Right renal cortex interstitium (tissue), 3 donors: ENCODE measurements around the gene ARHGEF6. TPM values are rescaled to one million over a fixed set of nuclear protein-coding genes. Genes with fewer than 3 reads are reported as not detected.

Source experiments
- DNase-seq, 3 donors: peaks; one replicate each; pipeline ENCODE4 v3.0.0-alpha.2; 2013; ENCODE audit warnings: low read depth in 3 of 3, low spot score in 2 of 3
- polyA plus RNA-seq, 3 donors: library from polyadenylated mRNA; unstranded; fragments of 120-200 nt; gene quantifications; one replicate each; pipeline ENCODE4 v1.2.1, GENCODE V29; 2013; ENCODE audit not compliant: insufficient read length in 3 of 3

Gene ARHGEF6
- polyA plus RNA-seq, 3 donors, result 12.0 to 14.4 (median 14.3) TPM

DNA sequence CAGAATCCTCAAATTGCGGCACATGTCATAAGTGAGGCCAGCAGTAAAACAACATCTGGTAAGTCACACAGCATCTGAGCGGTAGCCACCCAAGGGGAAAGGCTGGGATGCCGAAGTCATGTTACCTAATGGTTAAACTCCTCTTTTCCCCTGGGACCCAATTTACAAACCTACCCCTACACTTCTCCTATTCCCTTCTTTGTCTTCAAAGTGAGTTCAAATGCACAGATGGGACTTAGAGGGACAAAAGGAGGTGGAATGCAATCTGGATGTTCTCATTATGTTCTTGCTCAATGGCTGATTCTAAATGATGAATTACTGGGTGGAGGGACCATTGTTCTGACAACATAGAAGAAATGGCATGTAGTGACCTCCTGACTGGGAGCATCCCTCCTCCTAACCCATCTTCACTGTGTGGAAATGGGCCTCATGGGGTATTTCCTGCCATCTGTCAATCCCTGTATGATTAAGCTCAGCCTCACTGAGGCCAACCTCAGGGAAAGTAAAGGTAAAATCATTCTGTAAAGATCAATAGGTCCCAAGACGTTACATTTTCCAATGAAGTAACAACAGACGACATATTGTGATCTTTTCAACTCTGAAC, 124.3 kb downstream of the ARHGEF6 start:
- no peak for DNase-seq

DNA sequence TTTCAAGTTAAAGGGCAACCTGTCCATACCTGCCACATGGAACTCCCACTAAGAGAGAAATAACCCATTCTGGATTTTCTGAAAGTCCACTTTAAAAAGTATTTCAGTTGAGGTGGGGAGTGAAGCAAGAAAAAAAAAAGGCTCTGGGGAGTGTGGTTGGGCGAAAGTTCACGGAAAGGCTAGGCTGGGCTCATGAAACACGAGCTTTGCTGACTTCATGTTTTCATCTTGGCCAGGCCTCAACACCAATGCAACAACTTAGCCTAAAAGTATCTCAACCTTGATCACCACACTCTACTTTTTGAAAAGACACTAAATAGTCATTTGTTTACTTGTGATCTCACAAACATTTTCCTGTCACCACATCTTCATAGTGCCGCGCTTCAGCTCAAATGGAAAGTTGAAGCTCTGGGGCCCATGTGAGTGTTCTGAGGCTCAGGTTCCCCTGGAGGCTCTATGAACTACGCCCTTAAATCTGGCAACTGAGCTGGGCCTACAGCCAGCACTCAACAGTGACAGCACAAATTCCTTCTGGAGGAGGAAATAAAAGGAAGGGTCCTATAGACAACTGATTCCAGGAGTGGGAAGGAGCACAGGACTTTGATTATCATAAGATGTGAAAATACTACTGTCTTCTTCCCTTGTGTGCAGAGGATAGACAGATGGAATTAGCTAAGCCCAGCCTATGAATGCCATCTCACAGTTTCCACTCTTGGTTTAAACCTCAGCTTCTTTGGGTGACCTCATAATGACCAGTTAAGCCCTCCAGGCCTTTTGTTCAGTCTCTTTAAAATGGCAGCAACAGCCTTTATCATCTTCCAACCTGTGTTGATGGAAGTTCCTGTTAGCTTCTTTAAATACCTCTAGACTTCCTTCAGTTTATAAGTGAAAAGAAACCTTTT, 127.7 kb downstream of the ARHGEF6 start:
- no peak for DNase-seq

DNA sequence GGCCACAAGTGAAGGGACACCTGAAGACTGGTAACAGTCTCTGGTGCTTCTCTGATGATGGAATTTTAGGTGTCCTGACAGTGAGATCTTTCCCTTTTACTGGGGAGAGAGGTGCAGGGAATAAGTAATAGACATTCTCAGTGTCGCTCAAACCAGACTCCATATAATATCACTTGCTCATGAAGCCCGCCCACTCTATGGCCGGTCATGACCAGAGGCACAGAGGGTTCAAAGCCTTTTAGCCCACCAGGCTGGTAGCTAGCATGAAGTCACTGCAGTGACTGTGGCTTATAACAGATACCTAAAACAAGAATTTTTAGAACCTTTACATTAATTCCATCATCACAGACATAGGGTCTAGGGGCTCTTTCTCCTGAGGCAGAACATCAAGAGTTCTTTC, 129.9 kb downstream of the ARHGEF6 start:
- no peak for DNase-seq

DNA sequence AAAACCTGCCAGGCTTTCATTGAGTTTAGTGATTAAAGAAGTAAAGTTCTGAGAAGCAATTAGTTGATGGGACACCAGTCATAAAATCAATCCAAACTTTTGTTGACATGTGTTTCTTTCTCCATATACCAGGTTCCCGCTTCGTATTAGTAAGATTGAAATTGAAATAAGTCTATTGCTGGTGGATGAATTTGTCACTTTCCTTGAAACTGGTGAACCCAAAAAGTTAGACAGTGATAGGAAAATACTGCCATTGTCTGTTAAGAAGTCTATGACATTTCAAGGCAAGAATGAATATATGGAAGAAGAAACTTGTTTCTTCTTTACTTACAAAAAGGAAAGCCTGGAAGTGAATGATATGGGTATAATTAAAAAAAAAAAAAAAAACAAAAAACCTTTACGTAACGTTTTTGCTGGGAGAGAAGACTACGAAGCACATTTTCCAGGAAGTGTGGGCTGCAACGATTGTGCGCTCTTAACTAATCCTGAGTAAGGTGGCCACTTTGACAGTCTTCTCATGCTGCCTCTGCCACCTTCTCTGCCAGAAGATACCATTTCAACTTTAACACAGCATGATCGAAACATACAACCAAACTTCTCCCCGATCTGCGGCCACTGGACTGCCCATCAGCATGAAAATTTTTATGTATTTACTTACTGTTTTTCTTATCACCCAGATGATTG, 132.9 kb downstream of the ARHGEF6 start, which contains the start of gene CD40LG:
CD40LG (plus strand) TSS at position 482 of the 684 bp plus-strand sequence; CDS start at position 573, 91 bp downstream.
- DNase-seq, result no peak

DNA sequence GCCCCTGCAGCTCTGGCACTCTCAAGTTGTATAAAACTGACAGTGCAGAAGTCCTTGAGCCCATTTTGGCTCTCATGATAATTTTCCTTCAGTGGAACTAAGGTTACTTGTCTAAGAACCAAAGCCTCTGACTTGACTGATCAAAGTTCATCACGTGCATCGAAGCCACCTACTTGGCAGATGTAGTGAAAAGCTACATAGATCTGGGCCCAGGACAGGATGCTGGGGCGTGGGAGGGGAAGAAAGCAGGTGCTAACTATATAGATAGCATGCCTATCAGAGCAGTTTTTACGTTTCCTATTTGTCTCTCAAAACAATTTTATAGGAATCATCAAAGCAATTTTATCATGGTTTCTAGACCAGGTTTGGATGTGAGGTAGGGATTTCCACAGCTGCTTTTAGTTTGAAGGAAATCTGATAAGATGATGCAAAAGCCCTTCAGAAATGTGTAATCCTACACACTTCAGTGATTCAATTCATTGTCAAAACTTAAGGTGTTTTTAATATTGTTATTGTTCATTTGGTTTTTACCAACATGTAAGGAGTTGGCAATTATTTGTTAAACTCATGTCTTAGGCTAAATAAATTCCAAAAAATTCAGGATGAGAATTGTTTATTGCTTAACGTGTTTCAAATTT, 134.0 kb downstream of the ARHGEF6 start:
- no peak for DNase-seq

DNA sequence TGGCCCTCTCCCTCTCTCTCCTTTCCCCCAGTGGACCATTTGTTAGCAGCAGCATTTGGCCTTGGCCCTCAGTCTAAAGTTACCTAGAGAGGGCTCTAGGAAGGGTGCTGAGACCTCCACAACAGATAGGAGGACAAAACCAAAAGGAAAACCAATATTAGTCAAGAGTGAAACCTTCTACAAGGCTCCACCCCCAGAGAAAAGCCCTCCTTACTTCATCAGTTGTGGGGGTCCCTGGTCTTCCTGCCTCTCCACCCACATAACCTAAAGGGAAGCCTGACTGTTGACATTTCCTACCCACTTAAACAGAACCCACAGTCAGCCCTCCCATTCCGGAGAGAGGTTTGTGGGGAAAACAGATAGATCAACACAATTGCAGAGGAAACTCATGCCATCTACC, 137.5 kb downstream of the ARHGEF6 start:
- no peak for DNase-seq

DNA sequence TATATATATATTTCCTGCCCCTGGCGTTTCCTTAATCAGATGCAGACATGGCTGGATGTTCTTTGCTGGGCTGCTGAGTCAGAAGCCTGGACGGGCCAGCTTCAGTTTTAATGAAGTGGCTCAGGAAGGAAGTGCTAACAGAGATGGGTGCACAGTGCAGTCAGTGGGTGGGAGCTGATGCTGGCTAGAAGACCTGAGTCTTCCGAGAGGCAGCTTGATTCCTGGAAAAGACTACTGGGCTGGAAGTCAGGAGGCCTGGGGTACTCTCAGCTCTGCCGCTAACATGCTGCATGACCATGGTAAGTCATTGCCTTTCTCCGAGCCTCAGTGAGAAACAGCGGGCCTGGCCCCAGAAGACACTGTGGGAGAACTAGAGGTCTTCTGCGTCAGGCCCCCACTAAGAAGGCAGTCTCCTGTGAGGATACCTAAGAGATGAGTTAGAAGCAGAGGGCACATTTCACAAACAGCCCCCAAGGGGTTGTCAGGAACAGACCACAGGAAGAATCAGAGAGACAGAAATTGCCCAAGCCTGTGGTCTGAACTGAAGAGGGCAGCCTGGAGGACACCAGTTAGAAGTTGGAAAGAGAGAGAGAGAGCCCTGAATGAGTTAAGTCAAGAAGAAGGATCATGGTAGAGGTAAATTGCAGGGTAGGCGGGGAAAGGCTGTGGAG, 141.1 kb downstream of the ARHGEF6 start:
- no peak for DNase-seq

DNA sequence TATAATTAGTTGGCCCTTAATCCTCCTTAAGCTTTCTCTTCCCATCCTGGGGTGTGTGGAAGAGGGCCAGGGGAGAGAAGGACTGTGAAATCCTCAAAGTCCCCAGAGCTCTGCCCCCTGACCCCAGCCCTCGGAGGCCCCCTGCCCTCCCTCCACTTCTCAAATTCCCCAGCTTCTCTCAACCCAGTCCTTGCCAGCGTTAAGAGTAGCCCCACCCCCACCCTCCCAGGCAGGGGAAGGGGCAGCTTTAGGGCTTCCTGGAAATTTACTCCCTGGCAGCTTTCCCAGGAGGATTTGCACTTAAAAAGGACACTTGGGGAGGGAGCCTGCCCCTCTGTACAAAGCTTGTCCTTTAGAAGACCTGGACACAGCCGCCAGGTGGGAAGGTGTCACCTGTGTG, 144.6 kb downstream of the ARHGEF6 start:
- DNase-seq, result peak in 2 of 3 donors; percentile 2 to 7

DNA sequence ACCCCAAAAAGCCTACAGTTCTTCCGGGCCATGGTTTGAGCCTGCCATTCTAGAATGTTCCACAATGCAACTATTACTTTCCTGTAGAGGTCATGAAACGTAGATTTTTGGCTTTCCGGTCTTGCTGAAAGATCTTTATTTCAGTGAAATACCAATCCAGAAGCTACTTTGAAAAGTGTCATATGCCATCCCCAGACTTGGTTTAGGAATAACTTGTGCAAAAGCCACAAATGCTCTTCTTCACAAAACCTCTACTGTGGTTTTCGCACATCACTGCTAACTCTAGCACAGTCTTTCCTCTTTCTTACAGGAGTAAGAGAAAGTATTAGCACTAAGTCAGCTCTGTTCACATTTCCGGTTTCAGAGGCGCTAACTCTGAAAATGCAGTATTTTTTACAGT, 145.5 kb downstream of the ARHGEF6 start:
- no peak for DNase-seq

DNA sequence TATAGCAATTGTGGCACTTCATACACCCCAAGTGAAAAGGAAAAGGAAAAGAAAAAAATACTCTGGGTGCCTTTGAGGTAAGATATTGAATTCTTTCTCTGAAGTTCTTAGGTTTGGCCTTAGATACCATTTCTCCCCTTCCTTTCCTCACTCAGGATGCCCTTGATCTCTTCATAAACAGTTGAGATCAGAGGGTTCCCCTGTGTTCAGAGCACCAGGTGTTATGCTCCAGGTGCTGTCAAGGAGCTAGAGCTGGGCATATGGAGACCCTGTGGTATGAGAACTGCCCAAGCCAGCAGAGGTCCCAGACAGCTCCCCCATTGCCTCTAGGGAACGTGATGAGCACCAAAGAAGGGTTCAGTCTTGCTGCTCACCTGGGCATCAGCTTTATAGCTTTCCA, 149.9 kb downstream of the ARHGEF6 start:
- no peak for DNase-seq

DNA sequence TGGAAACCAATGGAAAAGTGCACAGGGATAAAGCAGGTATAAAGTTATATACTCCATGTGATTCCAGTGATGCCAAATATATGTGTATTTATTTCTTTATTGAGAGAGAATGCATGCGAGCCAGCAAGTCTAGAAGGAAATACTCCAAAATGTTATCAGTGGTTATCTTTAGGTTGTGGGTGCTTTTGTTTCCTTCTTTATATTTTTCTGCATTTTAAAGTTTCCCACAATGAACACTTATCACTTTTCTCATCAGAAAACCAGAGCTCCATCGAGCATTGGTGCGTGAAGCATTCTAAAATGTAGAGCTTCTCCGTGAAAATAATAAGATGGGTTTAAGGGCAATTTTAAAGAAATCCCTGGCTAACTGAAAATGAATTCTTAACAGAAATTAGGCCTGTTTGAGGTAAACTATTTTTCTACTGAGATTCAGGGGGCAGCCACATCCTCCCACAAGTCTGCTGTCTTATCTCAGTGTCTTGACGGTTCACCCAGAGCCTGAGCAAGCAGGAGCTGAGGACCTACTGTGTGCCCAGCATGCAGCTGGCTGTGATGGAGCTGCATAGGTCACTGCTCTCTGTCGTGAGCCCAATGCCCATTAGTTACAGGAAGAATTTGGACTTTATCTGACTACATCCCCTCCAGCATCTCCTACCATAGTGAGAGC, 151.5 kb downstream of the ARHGEF6 start:
- no peak for DNase-seq

DNA sequence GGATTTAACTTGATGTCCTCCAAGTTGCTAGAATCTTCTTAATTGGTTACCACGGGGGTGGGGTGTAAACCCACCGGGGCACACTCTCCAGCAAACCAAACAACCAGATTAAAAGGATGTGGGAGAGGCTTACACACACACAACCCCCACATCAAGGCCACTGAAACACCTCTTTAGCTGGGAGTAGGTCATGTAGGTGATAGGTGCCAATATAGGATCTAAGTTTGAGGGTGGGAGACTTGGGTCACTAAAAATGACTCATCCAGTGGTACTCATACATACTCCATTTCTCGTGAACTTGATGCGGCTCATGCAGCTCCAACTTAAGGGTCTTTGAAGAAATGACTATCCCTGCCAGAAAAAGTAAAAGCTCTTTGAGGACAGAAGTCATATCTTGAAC, 153.3 kb downstream of the ARHGEF6 start:
- DNase-seq, result no peak

DNA sequence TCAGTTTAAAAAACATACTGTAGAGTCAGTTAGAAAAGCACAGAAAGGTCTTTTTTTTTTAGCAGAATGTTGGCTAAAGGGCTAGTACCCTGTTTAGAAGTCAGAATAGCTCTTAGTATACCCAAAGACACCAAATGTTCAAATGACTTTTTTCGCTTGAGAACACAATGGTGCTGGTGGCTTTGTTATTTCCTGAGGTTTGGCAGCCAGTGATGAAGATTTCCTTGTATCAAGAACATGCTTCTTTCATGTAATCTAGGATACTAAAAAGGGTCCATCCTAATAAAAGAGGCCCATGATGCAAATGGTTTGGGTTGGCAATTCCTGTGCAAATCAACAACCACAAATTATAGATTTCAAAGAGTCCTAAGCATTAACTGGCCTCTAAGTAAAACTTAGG, 153.8 kb downstream of the ARHGEF6 start:
- DNase-seq, result no peak

DNA sequence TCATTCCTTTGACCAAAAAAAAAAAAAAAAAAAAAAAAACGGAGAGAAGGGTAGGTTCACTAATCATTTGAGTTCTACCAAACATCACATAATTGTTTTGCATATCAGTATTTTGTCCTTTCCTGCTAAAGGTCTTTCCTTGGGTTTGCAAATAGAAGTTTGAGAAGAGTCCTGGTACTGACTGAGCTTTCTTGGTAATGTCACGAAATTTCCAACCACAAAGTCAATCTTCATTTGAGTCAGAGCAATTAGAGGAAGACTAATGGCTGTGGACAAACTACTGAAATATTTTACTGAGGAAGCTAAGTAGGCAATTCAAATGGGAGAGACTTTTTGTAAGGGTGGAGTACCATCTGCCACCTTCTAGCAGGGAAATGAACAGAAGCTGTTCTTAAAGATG, 154.5 kb downstream of the ARHGEF6 start:
- no peak for DNase-seq

DNA sequence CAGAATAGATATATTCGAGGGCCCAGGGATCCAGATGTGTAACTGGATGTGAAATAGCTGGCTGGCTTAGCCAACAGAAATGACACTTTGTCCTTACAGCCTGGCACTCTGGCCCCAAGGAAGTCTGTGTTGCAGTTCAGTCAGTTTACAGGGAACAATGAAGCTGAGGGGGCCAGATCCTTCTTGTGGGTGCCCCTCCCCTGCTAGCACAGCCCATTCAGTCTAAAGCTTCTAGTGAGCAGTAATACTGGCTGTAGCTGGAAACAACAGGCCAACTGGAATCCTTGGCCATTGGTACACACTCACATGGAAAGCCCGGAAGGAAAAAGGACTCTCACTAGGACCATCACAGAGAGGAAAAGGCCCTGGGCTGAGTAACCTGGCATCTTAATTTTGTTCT, 155.5 kb downstream of the ARHGEF6 start:
- no peak for DNase-seq

DNA sequence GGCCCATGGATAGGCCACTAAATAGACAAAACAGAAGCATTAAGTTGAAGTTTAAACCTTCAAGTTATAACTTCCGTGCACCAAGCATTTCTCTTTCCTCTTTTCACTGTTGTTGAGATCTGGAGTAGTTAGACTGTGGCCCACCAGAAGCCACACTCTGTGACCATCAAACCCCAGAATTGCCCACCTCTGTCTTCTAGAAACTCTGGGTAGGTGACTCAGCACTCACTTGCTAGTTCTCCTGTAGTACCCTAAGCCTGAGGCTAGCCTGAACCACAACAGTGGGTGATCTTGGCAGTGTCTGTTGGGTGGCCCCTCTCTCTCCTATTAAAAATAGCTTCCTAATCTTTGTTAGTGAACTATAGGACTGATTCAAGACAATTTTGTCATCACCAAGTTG, 157.3 kb downstream of the ARHGEF6 start:
- no peak for DNase-seq

DNA sequence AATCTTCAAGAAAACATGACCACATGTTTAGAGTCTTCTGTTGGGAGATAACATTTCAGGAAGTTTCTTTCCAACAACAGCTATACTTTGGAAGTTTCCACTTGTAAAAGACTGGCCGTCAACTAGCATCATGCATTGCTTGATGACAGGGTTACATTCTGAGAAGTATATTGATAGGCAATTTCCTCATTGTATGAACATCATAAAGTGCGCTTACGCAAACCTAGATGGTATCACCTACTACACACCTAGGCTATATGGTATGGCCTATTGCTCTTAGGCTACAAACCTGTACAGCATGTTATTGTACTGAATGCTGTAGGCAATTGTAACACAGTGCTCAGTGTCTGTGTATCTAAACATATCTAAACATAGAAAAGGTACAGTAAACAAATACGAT, 158.2 kb downstream of the ARHGEF6 start:
- DNase-seq, result no peak

DNA sequence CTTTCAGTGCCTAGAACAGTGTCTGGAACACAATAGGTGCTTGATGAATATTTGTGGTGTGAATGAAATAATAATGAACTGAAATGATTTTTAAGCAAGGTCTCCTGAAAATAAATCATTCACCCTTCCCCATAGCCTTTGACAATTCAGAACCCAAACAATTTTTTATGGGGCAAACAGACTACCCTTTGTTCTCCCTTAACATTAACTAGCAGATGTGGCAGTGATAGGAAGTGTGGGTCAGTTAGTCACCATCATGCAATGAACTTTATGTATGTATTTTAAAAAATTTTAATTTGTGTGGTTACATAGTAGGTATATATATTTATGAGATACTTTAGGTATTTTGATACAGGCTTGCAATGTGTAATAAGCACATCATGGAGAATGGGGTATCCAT, 160.0 kb downstream of the ARHGEF6 start:
- no peak for DNase-seq

DNA sequence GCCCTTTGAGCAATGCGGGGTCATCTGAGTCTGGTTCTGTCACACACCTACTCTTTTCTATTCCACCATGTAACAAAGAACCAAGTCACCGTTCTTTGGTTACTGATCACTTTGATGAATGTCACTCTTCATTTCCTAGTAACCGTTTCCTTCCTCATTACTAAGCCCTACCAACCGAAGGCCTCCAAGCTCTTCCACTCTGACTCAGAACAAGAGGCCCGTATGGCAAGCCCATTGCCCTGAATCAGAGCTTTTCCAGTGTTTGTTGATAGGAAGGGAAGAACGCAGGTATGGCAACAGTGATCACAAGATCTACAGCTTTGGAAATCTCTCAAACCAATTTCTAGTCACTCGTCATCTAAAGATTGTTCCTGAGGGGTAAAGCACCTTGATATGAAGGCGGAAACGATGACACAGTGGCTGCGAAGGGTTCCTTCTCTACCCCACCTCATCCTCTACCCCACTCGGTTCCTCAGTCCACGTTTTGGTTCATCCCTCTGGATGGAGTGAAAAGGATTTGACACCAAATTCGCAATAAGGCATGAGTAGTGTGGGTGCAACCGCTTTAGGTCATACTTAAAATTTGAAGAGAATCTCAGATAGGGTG, 160.7 kb downstream of the ARHGEF6 start:
- DNase-seq, result no peak
